H1 (cell line): Measurements from ENCODE around the gene GATB. TPM values are rescaled to one million over a fixed set of nuclear protein-coding genes. Genes with fewer than 3 reads are reported as not detected.

Experiments used
- CTCF ChIA-PET: fragments of 300-600 bp; sonication (Branson Sonifier 250); formaldehyde crosslinking; loops from one replicate; lab custom pipeline; 2021; ENCODE audit not compliant: partially characterized antibody; lab: Charles Lee
- POLR2A ChIA-PET: fragments of 300-600 bp; sonication (Branson Sonifier 250); formaldehyde crosslinking; loops from one replicate; lab custom pipeline; 2021; ENCODE audit warnings: inconsistent platforms; ENCODE audit not compliant: partially characterized antibody; lab: Charles Lee
- DNase-seq, 2 experiments: peaks; one replicate each; pipeline versions ENCODE4 v3.0.0 to v3.0.0-alpha.2; 2010 to 2022; ENCODE audit warnings: low spot score in 2 of 2, low read depth in 1 of 2, mixed read lengths in 1 of 2
- FAIRE-seq: peaks from 2 replicates; lab custom pipeline; 2011; peaks lifted over from hg19 to GRCh38; lab: Jason Lieb, UNC
- H2AFZ ChIP-seq: 2 replicates; pipeline ENCODE4 v1.8.1; 2012; ENCODE audit warnings: low read length, inconsistent platforms
- H2AK5ac ChIP-seq: 2 replicates; pipeline ENCODE4 v1.6.1; 2013; ENCODE audit warnings: low read depth, low read length
- H2BK120ac ChIP-seq: replicated peaks from 2 replicates; pipeline ENCODE3; 2013; ENCODE audit warnings: low read depth, low read length, inconsistent platforms
- H2BK12ac ChIP-seq: 2 replicates; pipeline ENCODE4 v1.6.1; 2013; ENCODE audit warnings: low read depth, low read length
- H2BK15ac ChIP-seq: 2 replicates; pipeline ENCODE4 v1.6.1; 2013; ENCODE audit warnings: low read length
- H2BK20ac ChIP-seq: 2 replicates; pipeline ENCODE4 v1.6.1; 2013; ENCODE audit warnings: low read length
- H2BK5ac ChIP-seq: 2 replicates; pipeline ENCODE4 v1.6.1; 2013; ENCODE audit warnings: low read depth, low read length
- H3K14ac ChIP-seq: 2 replicates; pipeline ENCODE4 v1.6.1; 2013; ENCODE audit warnings: inconsistent platforms; ENCODE audit not compliant: insufficient read length
- H3K18ac ChIP-seq: 2 replicates; pipeline ENCODE4 v1.6.1; 2013; ENCODE audit warnings: low read length; ENCODE audit errors: extremely low read depth
- H3K23ac ChIP-seq: 2 replicates; pipeline ENCODE4 v1.6.1; 2013; ENCODE audit warnings: inconsistent platforms; ENCODE audit not compliant: insufficient read length
- H3K23me2 ChIP-seq: 2 replicates; pipeline ENCODE4 v1.6.1; 2013; ENCODE audit warnings: low read depth, low read length
- H3K27ac ChIP-seq: 2 replicates; pipeline ENCODE4 v1.6.1; 2011; ENCODE audit warnings: low read depth, low read length, inconsistent platforms
- H3K27me3 ChIP-seq, 4 experiments: replicated peaks in 1 of 4; 1 replicate in 1 of 4; 2 replicates in 3 of 4; pipeline versions ENCODE4 v1.6.1 to v1.8.1; 2011 to 2013; ENCODE audit warnings: low read length in 3 of 4, mild to moderate bottlenecking in 3 of 4, inconsistent platforms in 2 of 4, mixed read lengths in 2 of 4, moderate library complexity in 1 of 4; ENCODE audit not compliant: control insufficient read depth in 3 of 4, insufficient read depth in 3 of 4; ENCODE audit errors: extremely low read depth in 1 of 4
- H3K36me3 ChIP-seq, 4 experiments: 2 replicates each; pipeline versions ENCODE4 v1.6.1 to v1.8.1; 2011 to 2013; ENCODE audit warnings: mild to moderate bottlenecking in 4 of 4, low read length in 3 of 4, moderate library complexity in 2 of 4, control low read depth in 1 of 4, inconsistent platforms in 1 of 4; ENCODE audit not compliant: insufficient read depth in 4 of 4, control insufficient read depth in 2 of 4
- H3K4ac ChIP-seq: replicated peaks from 2 replicates; pipeline ENCODE3; 2013; ENCODE audit warnings: low read length, low read depth, mixed read lengths, inconsistent platforms; ENCODE audit not compliant: insufficient read length
- H3K4me1 ChIP-seq, 4 experiments: replicated peaks in 1 of 4; 1 replicate in 1 of 4; 2 replicates in 3 of 4; pipeline versions ENCODE4 v1.6.1 to v1.8.1; 2011 to 2013; ENCODE audit warnings: low read length in 3 of 4, inconsistent platforms in 2 of 4, mixed read lengths in 1 of 4; ENCODE audit not compliant: insufficient read depth in 4 of 4, control insufficient read depth in 3 of 4
- H3K4me2 ChIP-seq, 2 experiments: 2 replicates each; pipeline versions ENCODE4 v1.6.1 to v1.8.1; 2011 to 2013; ENCODE audit warnings: low read depth in 2 of 2, low read length in 2 of 2, control low read depth in 1 of 2, inconsistent platforms in 1 of 2, mild to moderate bottlenecking in 1 of 2; ENCODE audit not compliant: insufficient read depth in 1 of 2
- H3K4me3 ChIP-seq, 4 experiments: fragments of 200-600, 300-600 bp in 1 of 4; sonication (generic), shearing (Covaris generic), sonication (Bioruptor Twin) in 1 of 4; 2 replicates each; pipeline versions ENCODE4 v1.5.1 to v1.8.1; 2011 to 2016; ENCODE audit warnings: low read length in 4 of 4, low read depth in 3 of 4, control low read depth in 2 of 4, inconsistent platforms in 2 of 4, mild to moderate bottlenecking in 2 of 4, mixed read lengths in 1 of 4, moderate library complexity in 1 of 4; ENCODE audit not compliant: insufficient read depth in 2 of 4; ENCODE audit errors: extremely low read depth in 1 of 4
- H3K56ac ChIP-seq: replicated peaks from 2 replicates; pipeline ENCODE3; 2013; ENCODE audit warnings: low read depth, mild to moderate bottlenecking, mixed read lengths, low read length, inconsistent platforms; ENCODE audit not compliant: insufficient read length
- H3K79me1 ChIP-seq: 2 replicates; pipeline ENCODE4 v1.6.1; 2013; ENCODE audit warnings: low read depth, low read length, control low read depth
- H3K79me2 ChIP-seq, 2 experiments: 2 replicates each; pipeline versions ENCODE4 v1.6.1 to v1.8.1; 2012 to 2013; ENCODE audit warnings: low read length in 2 of 2, mild to moderate bottlenecking in 2 of 2, inconsistent platforms in 1 of 2; ENCODE audit not compliant: insufficient read depth in 2 of 2, control insufficient read depth in 1 of 2
- H3K9ac ChIP-seq, 4 experiments: replicated peaks in 1 of 4; 1 replicate in 1 of 4; 2 replicates in 3 of 4; pipeline versions ENCODE4 v1.6.1 to v1.8.1; 2011 to 2013; ENCODE audit warnings: low read depth in 3 of 4, low read length in 3 of 4, control low read depth in 2 of 4, mild to moderate bottlenecking in 2 of 4, moderate library complexity in 2 of 4, inconsistent platforms in 1 of 4; ENCODE audit errors: extremely low read depth in 1 of 4
- H3K9me3 ChIP-seq, 2 experiments: 2 replicates each; pipeline versions ENCODE4 v1.6.1 to v1.8.1; 2012 to 2013; ENCODE audit warnings: mild to moderate bottlenecking in 2 of 2, moderate library complexity in 2 of 2, control low read depth in 1 of 2, inconsistent platforms in 1 of 2, low read depth in 1 of 2, low read length in 1 of 2, mixed read lengths in 1 of 2; ENCODE audit not compliant: insufficient read depth in 2 of 2
- H4K20me1 ChIP-seq, 2 experiments: replicated peaks in 1 of 2; 2 replicates each; pipeline versions ENCODE3 to v1.8.1; 2011 to 2013; ENCODE audit warnings: inconsistent platforms in 2 of 2, low read length in 2 of 2, mild to moderate bottlenecking in 1 of 2; ENCODE audit not compliant: insufficient read depth in 2 of 2, control insufficient read depth in 1 of 2
- H4K5ac ChIP-seq: 2 replicates; pipeline ENCODE4 v1.6.1; 2013; ENCODE audit warnings: low read length, low read depth, mixed read lengths, inconsistent platforms; ENCODE audit not compliant: insufficient read length
- H4K8ac ChIP-seq: 2 replicates; pipeline ENCODE4 v1.8.0; 2013; ENCODE audit warnings: mild to moderate bottlenecking, moderate library complexity, low read length, inconsistent platforms; ENCODE audit not compliant: insufficient read depth; ENCODE audit errors: extremely low read depth
- H4K91ac ChIP-seq: replicated peaks from 2 replicates; pipeline ENCODE3; 2013; ENCODE audit warnings: low read length, mixed read lengths, inconsistent platforms; ENCODE audit not compliant: insufficient read length
- BCL11A ChIP-seq, 2 experiments: IDR thresholded peaks; one replicate each; pipeline ENCODE4 v1.6.1; 2011; ENCODE audit warnings: low read depth in 2 of 2, low read length in 2 of 2, mild to moderate bottlenecking in 2 of 2
- JUND ChIP-seq: IDR thresholded peaks from 2 replicates; pipeline ENCODE4 v1.6.1; 2011; ENCODE audit warnings: mild to moderate bottlenecking, improper control_type of control experiment, low read length
- KDM1A ChIP-seq: fragments of 200-600, 300-600 bp; sonication (generic); IDR thresholded peaks from 2 replicates; pipeline ENCODE4 v1.7.1; 2016; ENCODE audit warnings: mild to moderate bottlenecking, low read length, borderline replicate concordance
- RNF2 ChIP-seq: fragments of 200-900, 300-1000 bp; sonication (generic); IDR thresholded peaks from 2 replicates; pipeline ENCODE4 v1.7.1; 2016; ENCODE audit warnings: borderline replicate concordance, low read depth, mild to moderate bottlenecking, antibody characterized with exemption, low read length; ENCODE audit not compliant: poor library complexity, severe bottlenecking; ENCODE audit errors: missing control alignments
- SRF ChIP-seq: IDR thresholded peaks from 2 replicates; pipeline ENCODE4 v1.6.1; 2011; ENCODE audit warnings: mild to moderate bottlenecking, low read depth, low read length, moderate library complexity
- WGBS, 2 experiments: shearing (Covaris generic) in 1 of 2; methylation state at CpG; one replicate each; pipeline versions ENCODE4 v1.1.6 to v1.1.7; 2013 to 2015; ENCODE audit warnings: low lambda C conversion rate in 2 of 2, mixed read lengths in 2 of 2, inconsistent platforms in 1 of 2, low coverage in 1 of 2, missing lambda C conversion rate in 1 of 2; ENCODE audit not compliant: insufficient replicate concordance in 2 of 2, insufficient coverage in 1 of 2, insufficient read length in 1 of 2; ENCODE audit errors: extremely low coverage in 1 of 2, missing lambda C conversion rate in 1 of 2; 5-methylcytosine and 5-hydroxymethylcytosine counted together
- polyA plus RNA-seq, 7 experiments: library from polyadenylated mRNA; depleted of rRNA in 3 of 7; stranded (reverse) in 5 of 7; unstranded in 2 of 7; fragments of >200 nt in 5 of 7; fragments of 200-250 nt in 2 of 7; gene quantifications; 1 replicate in 5 of 7; 2 replicates in 1 of 7; 4 replicates in 1 of 7; pipeline versions ENCODE4 v1.2.1 to v1.2.3, GENCODE V29; 2011 to 2013; ENCODE audit warnings: missing spikeins in 2 of 7, mixed read lengths in 2 of 7
- total RNA-seq: library from RNA; stranded (reverse); fragmentation: NEBNext Ultra II Directional; extraction: Animal tissue kit (Norgen Biotek cat#: 25700); gene quantifications from 2 replicates; pipeline ENCODE4 v1.2.1, GENCODE V29; 2021

The GATB gene
- total and polyA plus RNA-seq, 2 of the 8 experiments (the other 6 are each of a cell fraction or from before 2014, with no cell fraction given): 15.3 to 18.0 TPM

GRCh38 chr4:151666501-151666900, 94.3 kb downstream of the GATB start:
- Histone ChIP-seq H3K4me2 (no peak overlapping the region), H3K79me2 (no peaks in the 10 kb centered on the region), H3K9me3 (no peaks in the 10 kb centered on the region), H3K4me1 (no peaks in the 10 kb centered on the region), H2BK5ac (no peak overlapping the region), H3K23ac (no peak overlapping the region), H3K79me1 (no peaks in the 10 kb centered on the region; the same call in 1 of the 2 replicates), H3K36me3 (peaks cover 0 to 16% (median 7%) of the 10 kb centered on the region in 4 experiments; a peak in 5 of 8 replicates), H4K5ac (no peak overlapping the region), H3K27me3 (no peaks in the 10 kb centered on the region), H2AFZ (no peak overlapping the region), H4K91ac (no peak overlapping the region), H3K14ac (no peak overlapping the region), H2BK120ac (no peak overlapping the region), H4K20me1 (peaks cover 0 to 2% of the 10 kb centered on the region in 2 experiments), H2BK20ac (no peak overlapping the region), H3K23me2 (no peaks in the 10 kb centered on the region), H3K27ac (no peak overlapping the region), H2AK5ac (no peak overlapping the region), H3K56ac (no peak overlapping the region), H2BK15ac (no peak overlapping the region), H3K18ac (no peak overlapping the region), H2BK12ac (no peak overlapping the region), H4K8ac (no peak overlapping the region), H3K4me3 (no peak overlapping the region), H3K4ac (no peak overlapping the region), H3K9ac (no peak overlapping the region)
- WGBS, 2 experiments: 85% methylated on average over 5 of the region's 5 CpGs; no CpG with 5 or more reads in 1 of the 2 experiments
- DNase-seq (no peak), FAIRE-seq (no peak)
- TF ChIP-seq BCL11A (IDR thresholded peaks at IDR 0.05; ENCODE audit: low read depth in 2 of 2, low read length in 2 of 2): no peak
- TF ChIP-seq RNF2: no peak
- TF ChIP-seq KDM1A: no peak
- no peak for TF ChIP-seq JUND
- no peak for TF ChIP-seq SRF
- ChIA-PET POLR2A (interaction anchor here (1.3 kb wide), 1 partner anchor 27 kb away, joined by 3 read pairs; no protein-coding TSS in a partner anchor), CTCF (no interaction called here)
